Retina (tissue), 1 donor: ENCODE data around the gene HOXB6.
A peak's percentile ranks its signal among the peaks of the same experiment; 100 is the strongest.

Experiments used
- DNase-seq: peaks from one replicate; pipeline ENCODE4 v3.0.0-alpha.2; 2016

Gene HOXB6

DNA sequence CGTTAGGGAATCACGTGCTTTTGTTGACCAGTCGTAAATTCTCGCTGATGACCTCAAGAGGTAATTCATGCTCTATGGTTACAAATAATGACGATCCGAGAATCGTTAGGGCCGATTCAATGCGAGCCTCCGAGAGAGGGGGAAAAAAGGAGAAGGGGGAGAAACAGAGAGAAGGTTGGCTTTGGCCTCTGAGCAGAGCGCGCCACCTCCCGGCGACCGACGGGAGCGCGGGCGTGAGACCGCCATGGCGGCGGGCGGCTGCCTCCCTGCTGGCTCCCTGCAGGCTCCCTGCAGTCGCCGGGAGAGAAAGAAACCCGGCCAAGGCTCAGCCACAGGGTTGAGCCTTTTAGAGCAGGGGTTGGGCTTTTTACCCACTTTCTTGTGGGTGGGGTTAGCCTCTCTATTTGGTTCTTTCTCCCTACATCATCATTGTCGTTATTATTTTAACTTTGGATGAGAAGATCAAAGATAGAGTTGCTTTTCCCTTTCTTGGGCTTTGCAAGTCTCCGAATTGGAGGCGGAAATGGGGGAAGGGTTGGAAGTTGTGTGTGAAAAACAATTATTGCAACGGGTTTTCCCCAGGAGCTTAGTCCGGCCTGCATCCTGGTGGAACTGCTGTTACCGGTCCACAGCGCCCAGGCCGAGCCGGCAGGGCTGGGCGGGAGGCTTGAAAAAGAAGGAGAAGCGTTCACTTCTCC is 10.8 kb downstream of the HOXB6 start:
- peak; percentile 95 for DNase-seq

- DNase-seq: peak; percentile 70
These were observed 11.5 kb downstream of the HOXB6 start, which contains the start of gene HOXB5 for GRCh38 chr17:48593126-48593829. Gene HOXB5 (minus strand): TSS chr17:48593779. CDS start chr17:48593682, 97 bp downstream.

DNA sequence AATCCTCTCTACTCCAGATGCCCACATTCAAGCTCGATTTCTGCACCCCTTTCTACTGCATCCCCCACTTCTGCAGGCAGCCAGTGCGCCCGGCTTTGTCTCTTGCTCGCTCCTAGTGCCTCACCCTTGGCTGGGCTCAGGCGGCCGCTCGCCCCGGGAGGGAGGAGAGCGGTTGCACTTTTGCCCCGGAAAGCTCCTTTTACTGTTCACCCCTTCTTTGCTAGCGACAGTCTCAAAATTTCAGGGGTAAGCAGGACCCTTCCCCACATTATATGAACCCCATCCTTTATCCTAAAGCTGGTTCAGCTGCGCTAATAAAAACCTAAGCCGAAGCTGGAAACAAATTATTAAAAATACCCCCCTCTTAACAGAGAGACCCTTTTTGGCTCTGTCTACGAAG is 12.2 kb downstream of the HOXB6 start:
- no peak for DNase-seq

- DNase-seq: no peak
These were observed 12.7 kb downstream of the HOXB6 start for GRCh38 chr17:48592057-48592514.

GRCh38 chr17:48591255-48592056 is 13.3 kb downstream of the HOXB6 start:
- DNase-seq: no peak

DNA sequence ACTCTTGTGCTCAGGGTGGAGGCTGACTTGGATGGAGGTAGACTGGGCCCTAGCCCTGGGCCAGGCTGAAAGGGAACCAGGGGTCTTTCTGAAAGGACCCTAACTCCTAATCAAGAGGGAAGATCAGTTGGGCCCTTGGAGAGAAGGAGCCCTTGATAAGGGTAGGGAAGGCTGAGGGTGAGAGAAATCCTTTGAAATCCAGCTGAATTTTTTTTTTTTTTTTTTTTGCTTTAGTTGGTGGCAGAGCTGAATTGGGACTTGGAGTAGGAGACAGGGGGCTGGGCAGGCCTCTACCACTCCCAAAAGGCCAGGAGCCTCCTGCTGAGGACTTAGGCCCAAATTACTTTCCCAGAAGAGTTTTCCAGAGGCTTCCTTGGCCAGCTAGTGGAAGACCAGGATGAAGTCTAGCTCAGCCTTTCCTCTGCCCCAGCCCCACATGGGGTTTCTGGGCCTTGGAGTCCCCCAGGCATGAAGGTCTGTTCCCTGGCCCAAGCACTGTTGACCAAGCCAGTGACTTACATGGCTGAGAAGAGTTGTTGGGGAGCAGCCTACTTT is 14.1 kb downstream of the HOXB6 start:
- no peak for DNase-seq

DNA sequence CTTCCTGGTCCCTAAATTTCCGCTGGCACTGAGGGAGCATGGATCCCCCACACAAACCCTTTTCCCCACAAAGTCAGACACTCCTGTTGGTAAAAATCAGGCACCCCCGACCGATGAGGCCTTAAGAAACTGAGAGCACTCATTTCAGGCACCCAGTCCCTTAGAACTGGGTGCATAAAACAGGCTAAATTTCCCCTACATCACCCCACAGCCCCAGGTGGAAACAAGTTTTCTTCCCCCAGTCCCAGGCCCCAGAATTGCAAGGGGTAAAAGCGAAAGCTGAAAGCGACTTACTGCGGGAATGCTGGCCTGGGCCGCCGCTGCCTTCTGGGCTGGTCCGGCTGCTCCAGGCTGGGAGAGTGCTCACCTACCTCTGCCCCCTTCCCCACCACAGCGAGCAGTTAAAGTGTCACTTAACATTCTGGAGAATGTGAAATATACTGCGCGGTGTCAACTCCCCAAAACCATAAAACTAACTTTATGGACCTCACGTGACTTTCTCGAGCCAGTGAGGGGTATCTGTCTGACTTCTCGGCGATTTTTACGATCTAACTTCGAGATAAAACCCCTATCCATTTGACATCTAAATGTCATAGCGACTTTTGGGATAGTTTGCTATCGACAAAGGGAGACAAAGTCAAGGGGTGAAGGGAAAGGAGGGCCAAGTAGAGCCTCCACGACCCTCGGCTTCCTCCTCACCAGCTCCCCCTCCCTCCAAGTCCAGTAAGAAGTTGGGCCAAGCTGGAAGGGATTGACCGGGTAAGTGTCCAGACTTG is 14.8 kb downstream of the HOXB6 start, which contains the start of gene HOXB3:
HOXB3 (minus strand) TSS at position 411 of the 776 bp plus-strand sequence. CDS start 37,767 bp downstream, outside the sequence.
- DNase-seq: no peak

DNA sequence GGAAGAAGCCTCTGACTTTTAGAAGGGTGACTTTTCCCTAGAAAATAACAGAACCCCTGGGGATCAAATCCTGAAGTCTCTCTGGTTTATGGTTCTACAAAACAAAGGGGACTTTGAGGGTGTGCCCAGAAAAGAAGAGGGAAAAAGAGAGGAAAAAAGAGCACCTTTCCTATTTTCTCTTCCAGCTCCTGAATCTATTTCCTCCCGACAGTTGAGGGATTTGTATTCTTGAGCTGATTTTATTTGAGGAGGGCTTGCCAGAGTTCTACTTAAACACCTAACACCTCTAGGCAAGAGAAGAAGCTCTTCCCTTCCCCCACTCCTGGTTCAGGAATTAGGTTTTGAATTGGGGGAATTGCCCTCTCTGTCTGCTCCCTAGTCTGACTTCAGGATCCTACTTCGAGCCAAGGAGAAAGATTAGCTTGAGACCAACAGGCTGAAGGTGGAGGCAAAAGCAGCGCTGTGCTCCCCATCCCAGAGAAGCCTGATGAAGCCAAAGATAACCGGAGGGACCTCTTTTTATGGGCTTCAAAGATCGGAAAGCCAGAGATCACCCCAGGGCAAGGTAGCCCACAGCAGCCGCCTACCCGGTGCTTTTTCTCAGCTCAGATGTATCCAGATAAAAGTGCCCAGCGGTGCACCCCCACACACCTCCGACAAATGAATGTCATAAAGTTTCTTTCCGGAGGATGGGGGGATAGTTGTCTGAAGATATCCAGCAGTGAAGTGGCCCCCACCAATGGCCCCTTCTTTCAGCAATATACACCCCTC is 15.5 kb downstream of the HOXB6 start:
- DNase-seq: no peak

DNA sequence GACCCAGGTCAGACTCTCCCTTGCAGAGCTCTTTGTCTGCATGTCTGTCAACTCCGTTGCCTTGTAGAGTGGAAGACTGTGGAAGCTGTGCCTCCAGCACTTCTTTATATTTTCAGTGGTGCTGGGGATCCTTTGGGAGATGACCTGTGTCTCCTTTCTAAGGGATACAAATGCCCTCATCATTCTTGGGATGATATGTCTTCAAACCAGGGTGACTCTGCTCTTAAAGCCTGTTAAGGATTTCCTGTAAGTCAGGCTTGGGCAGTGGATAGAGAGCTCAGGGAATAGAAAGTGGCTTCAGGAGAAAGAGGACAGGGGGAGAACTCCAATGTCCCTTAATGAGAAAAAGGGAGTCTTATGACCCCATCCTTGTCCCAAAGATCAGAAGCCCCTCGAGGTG is 16.3 kb downstream of the HOXB6 start:
- no peak for DNase-seq

DNA sequence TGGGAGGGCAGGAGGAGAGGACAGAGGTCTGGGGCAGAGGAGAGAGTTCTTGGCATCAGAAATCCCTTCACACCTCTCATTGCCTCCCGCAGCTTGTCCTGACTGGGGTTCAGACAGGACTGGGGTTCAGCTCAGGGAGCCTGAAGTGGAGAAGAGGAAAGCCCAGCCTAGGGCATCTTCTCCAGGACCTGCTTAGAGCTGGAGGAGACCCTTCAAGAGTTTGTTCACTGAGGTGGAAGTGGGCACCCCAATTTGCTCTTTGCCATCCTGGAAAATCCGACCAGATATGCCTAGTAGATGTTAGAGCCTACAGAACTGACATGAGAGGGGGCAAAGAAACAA is 16.7 kb downstream of the HOXB6 start:
- no peak for DNase-seq

GRCh38 chr17:48587276-48588073 is 17.3 kb downstream of the HOXB6 start:
- DNase-seq: no peak

DNA sequence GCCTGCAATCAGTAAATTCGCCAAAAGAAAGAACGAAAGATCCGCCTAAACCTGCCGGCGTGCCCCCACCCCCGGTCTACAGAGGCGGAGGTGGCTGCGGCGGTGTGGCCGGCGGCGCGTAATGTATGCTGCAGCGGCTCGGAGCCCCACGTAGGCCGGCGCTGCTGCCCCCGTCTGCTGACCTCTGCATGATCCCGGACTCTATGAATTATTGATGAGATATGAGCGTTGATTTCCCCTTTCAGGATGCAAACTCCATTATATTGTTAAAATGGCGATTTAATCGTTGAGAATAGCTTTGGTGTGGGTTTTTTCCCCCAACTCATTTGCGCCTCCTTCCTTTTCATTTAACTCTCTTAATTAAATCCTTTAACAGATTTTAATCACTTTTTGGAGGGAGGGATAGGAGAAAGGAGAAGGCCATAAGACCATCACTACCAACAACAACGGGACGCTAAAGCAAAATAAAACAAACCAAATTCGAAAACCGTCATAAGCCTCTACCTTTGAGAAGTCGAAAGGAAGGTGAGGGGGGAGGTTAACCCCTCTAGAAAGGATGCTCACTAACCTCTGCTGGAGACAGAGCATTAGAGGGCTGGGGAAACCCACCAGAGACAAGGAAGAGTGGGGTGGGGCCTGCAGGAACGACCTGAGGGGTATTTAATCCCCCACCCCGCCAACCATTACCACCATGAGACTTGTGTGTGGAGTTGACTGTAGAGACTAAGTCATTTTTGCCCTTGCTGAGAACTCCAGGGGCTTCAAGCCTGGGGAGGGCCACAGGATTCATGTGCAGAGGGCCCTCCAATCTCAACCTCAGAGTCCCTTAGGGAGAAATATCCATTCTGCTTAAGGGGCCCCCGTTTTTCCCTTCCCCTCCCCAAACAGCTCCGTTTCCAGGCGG is 18.2 kb downstream of the HOXB6 start:
- peak; percentile 73 for DNase-seq

DNA sequence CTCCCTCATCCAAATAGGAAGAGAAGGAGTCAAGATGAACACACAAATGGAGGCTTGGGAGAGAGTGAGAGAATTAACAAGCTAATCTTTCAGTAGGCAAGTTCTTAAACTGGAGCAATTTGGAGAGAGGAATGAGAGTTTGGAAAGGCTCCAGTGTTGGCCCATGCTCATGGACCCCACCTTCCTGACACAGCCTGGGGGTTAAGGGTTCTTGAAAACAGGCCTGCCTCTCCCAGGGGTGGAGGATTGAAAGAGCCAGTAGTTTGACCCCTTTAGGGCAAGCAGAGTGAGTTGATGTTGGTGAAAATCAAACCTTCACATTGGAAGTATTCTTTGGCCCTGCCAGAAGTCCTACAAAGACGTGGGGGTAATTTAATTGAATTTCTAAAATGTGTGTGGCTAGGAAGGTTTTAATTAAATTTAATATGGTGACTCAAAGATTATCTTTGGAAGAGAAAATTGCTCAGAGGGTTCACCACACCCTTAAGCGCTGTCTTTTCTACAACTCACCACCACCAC is 20.5 kb downstream of the HOXB6 start:
- no peak for DNase-seq

- DNase-seq: no peak
These were observed 21.0 kb downstream of the HOXB6 start for GRCh38 chr17:48583708-48584222.

- DNase-seq: no peak
These were observed 22.1 kb downstream of the HOXB6 start for GRCh38 chr17:48582750-48583069.

GRCh38 chr17:48579760-48580554 is 24.8 kb downstream of the HOXB6 start:
- peak; percentile 78 for DNase-seq

DNA sequence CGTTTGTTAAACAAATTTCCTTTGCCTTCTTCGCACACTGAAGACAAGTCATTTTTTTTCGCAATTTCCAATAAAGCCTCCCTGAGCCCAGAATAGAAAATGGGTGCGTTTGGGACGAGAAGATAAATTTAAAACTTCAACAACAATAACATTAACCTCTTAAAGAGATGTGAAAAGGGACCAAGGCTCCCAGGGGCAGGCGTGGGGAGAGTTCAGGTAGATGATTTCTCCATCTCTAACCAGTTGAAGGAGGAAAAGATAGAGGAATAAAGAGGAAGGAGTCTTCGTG is 25.4 kb downstream of the HOXB6 start:
- peak; percentile 67 for DNase-seq

GRCh38 chr17:48578616-48579470 is 25.9 kb downstream of the HOXB6 start:
- DNase-seq: no peak
